CD4-positive, CD25-positive, alpha-beta regulatory T cell (primary cell): Measurements from ENCODE around the gene VEGFC. TPM values are rescaled to one million over a fixed set of nuclear protein-coding genes. Genes with fewer than 3 reads are reported as not detected.

ENCODE experiments used
- ATAC-seq, 2 donors: fragments of 150-1000 bp; cut with Tn5 transposase; one replicate each; pipeline ENCODE4 v1.10.0; 2021; ENCODE audit warnings: low read depth in 2 of 2, moderate number of reproducible peaks in 2 of 2, moderate library complexity in 1 of 2
- DNase-seq, 3 donors: peaks; one replicate each; pipeline versions ENCODE4 v3.0.0 to v3.0.0-alpha.2; 2012 to 2022; ENCODE audit warnings: mixed read lengths in 1 of 3
- H3K27ac ChIP-seq: one replicate; pipeline ENCODE4 v1.7.0; 2013; ENCODE audit warnings: mild to moderate bottlenecking, low read length; ENCODE audit not compliant: insufficient read depth, poor library complexity, severe bottlenecking
- H3K27me3 ChIP-seq: one replicate; pipeline ENCODE4 v1.7.0; 2013; ENCODE audit warnings: low read length; ENCODE audit not compliant: control insufficient read depth, insufficient read depth
- H3K36me3 ChIP-seq: one replicate; pipeline ENCODE4 v1.7.0; 2013; ENCODE audit warnings: mild to moderate bottlenecking, low read length, moderate library complexity; ENCODE audit not compliant: control insufficient read depth, insufficient read depth
- H3K4me1 ChIP-seq: 2 replicates; pipeline ENCODE4 v1.7.0; 2013; ENCODE audit warnings: mild to moderate bottlenecking, low read length; ENCODE audit not compliant: insufficient read depth, control insufficient read depth, poor library complexity, severe bottlenecking
- H3K4me3 ChIP-seq: one replicate; pipeline ENCODE4 v1.7.0; 2013; ENCODE audit warnings: low read depth, mild to moderate bottlenecking, low read length, moderate library complexity
- H3K9me3 ChIP-seq, 2 experiments: 1 replicate in 1 of 2; 2 replicates in 1 of 2; pipeline ENCODE4 v1.7.0; 2013; ENCODE audit warnings: low read length in 2 of 2, mild to moderate bottlenecking in 1 of 2, moderate library complexity in 1 of 2; ENCODE audit not compliant: control insufficient read depth in 2 of 2
- H3K27ac Mint-ChIP-seq, 3 donors: one replicate each; pipeline ENCODE4 v1.8.0; 2020 to 2022; ENCODE audit warnings: mild to moderate bottlenecking in 3 of 3, mixed read lengths in 3 of 3, moderate library complexity in 2 of 3
- H3K27me3 Mint-ChIP-seq: one replicate; pipeline ENCODE4 v1.8.0; 2022; ENCODE audit warnings: mild to moderate bottlenecking, mixed read lengths
- H3K36me3 Mint-ChIP-seq: one replicate; pipeline ENCODE4 v1.8.0; 2020; ENCODE audit warnings: mixed read lengths
- H3K4me1 Mint-ChIP-seq, 4 donors: one replicate each; pipeline ENCODE4 v1.8.0; 2020 to 2022; ENCODE audit warnings: mixed read lengths in 4 of 4, mild to moderate bottlenecking in 1 of 4
- H3K4me3 Mint-ChIP-seq, 4 donors: one replicate each; pipeline ENCODE4 v1.8.0; 2020 to 2022; ENCODE audit warnings: mild to moderate bottlenecking in 4 of 4, mixed read lengths in 4 of 4, moderate library complexity in 3 of 4
- H3K9me3 Mint-ChIP-seq, 7 donors: one replicate each; pipeline ENCODE4 v1.8.0; 2020 to 2022; ENCODE audit warnings: mixed read lengths in 7 of 7, mild to moderate bottlenecking in 3 of 7, moderate library complexity in 2 of 7
- polyA plus RNA-seq, 4 donors: library from polyadenylated mRNA; unstranded; fragments of 300-500 nt; fragmentation: Illumina TruSeq; gene quantifications; one replicate each; pipeline ENCODE4 v1.2.3, GENCODE V29; 2021
- total RNA-seq: library from RNA; stranded (reverse); gene quantifications from one replicate; pipeline ENCODE4 v1.2.3, GENCODE V29; 2022

The VEGFC gene
- total and polyA plus RNA-seq, 5 donors from 2014 or later, result not detected

DNA sequence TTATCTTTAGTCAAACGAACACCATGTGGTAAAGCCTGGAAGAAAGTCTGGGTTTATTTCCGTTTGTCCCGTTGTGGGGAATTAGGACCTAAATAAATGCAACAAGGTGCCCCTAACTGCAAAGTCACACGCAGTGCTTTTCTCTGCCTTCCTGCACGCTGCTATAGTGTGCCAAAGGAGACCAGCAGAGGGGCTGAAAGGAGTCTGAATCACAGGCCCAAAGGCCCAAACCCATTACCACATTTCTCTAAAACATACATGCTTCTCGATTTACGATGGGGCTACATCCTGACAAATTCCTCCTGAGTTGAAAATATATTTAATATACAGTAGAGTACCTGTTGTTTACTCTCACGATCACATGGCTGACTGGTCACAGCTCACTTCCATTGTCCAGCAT, 4.5 kb downstream of the VEGFC start:
- Mint-ChIP-seq H3K4me1 (peaks cover 0 to 2% (median 0%) of the 10 kb centered on the region in 4 donors), H3K9me3 (peaks cover 0 to 6% (median under 1%) of the 10 kb centered on the region in 7 donors), H3K4me3 (no peak overlapping the region), H3K27me3 (peaks cover 31% of the 10 kb centered on the region), H3K27ac (no peak overlapping the region), H3K36me3 (no peaks in the 10 kb centered on the region)
- H3K4me3 ChIP-seq, result no peak overlapping the region
- no peaks in the 10 kb centered on the region for H3K36me3 ChIP-seq
- ATAC-seq (no peak), DNase-seq (no peak)
- H3K27ac ChIP-seq, result no peak overlapping the region
- peaks cover 9% of the 10 kb centered on the region for H3K4me1 ChIP-seq
- no peaks in the 10 kb centered on the region for H3K9me3 ChIP-seq
- H3K27me3 ChIP-seq, result peaks cover 10% of the 10 kb centered on the region

GRCh38 chr4:176784816-176785215, 7.9 kb downstream of the VEGFC start:
- Histone ChIP-seq H3K4me3 (no peak overlapping the region), H3K27me3 (no peaks in the 10 kb centered on the region), H3K27ac (no peak overlapping the region), H3K9me3 (no peaks in the 10 kb centered on the region), H3K4me1 (no peaks in the 10 kb centered on the region), H3K36me3 (no peaks in the 10 kb centered on the region)
- no peak for ATAC-seq
- no peak for DNase-seq
- Mint-ChIP-seq H3K9me3 (peaks cover 0 to 6% (median 0%) of the 10 kb centered on the region in 7 donors), H3K4me3 (no peak overlapping the region), H3K4me1 (no peaks in the 10 kb centered on the region), H3K27ac (no peak overlapping the region), H3K27me3 (peaks cover 14% of the 10 kb centered on the region), H3K36me3 (no peaks in the 10 kb centered on the region)

- H3K27me3 ChIP-seq, result no peaks in the 10 kb centered on the region
- Mint-ChIP-seq H3K4me1 (no peaks in the 10 kb centered on the region), H3K4me3 (no peak overlapping the region)
These were observed 9.9 kb downstream of the VEGFC start for GRCh38 chr4:176782794-176783193.

GRCh38 chr4:176782191-176782590, 10.5 kb downstream of the VEGFC start:
- Mint-ChIP-seq H3K9me3 (peaks cover 0 to 6% (median 0%) of the 10 kb centered on the region in 7 donors), H3K36me3 (no peaks in the 10 kb centered on the region), H3K4me1 (no peaks in the 10 kb centered on the region), H3K27me3 (peaks cover 4% of the 10 kb centered on the region), H3K27ac (no peak overlapping the region), H3K4me3 (no peak overlapping the region)
- Histone ChIP-seq H3K27me3 (no peaks in the 10 kb centered on the region), H3K4me3 (no peak overlapping the region), H3K27ac (no peak overlapping the region), H3K36me3 (no peaks in the 10 kb centered on the region), H3K4me1 (no peaks in the 10 kb centered on the region), H3K9me3 (no peaks in the 10 kb centered on the region)
- no peak for DNase-seq
- ATAC-seq, result no peak

More at GRCh38 chr4:176782794-176783193, 9.9 kb downstream of the VEGFC start:
- Histone ChIP-seq H3K4me3 (no peak overlapping the region), H3K9me3 (no peaks in the 10 kb centered on the region), H3K4me1 (no peaks in the 10 kb centered on the region), H3K36me3 (no peaks in the 10 kb centered on the region), H3K27ac (no peak overlapping the region)
- Mint-ChIP-seq H3K9me3 (peaks cover 0 to 6% (median 0%) of the 10 kb centered on the region in 7 donors), H3K27me3 (peaks cover 4% of the 10 kb centered on the region), H3K27ac (no peak overlapping the region), H3K36me3 (no peaks in the 10 kb centered on the region)
- DNase-seq, result no peak
- no peak for ATAC-seq

GRCh38 chr4:176781739-176782100, 11.0 kb downstream of the VEGFC start:
- Mint-ChIP-seq H3K27me3 (peaks cover 4% of the 10 kb centered on the region), H3K27ac (no peak overlapping the region), H3K36me3 (no peaks in the 10 kb centered on the region), H3K9me3 (peaks cover 0 to 5% (median 0%) of the 10 kb centered on the region in 7 donors), H3K4me1 (no peaks in the 10 kb centered on the region), H3K4me3 (no peak overlapping the region)
- Histone ChIP-seq H3K4me3 (no peak overlapping the region), H3K27me3 (no peaks in the 10 kb centered on the region), H3K27ac (no peak overlapping the region), H3K9me3 (no peaks in the 10 kb centered on the region), H3K36me3 (no peaks in the 10 kb centered on the region), H3K4me1 (no peaks in the 10 kb centered on the region)
- DNase-seq (no peak), ATAC-seq (no peak)

DNA sequence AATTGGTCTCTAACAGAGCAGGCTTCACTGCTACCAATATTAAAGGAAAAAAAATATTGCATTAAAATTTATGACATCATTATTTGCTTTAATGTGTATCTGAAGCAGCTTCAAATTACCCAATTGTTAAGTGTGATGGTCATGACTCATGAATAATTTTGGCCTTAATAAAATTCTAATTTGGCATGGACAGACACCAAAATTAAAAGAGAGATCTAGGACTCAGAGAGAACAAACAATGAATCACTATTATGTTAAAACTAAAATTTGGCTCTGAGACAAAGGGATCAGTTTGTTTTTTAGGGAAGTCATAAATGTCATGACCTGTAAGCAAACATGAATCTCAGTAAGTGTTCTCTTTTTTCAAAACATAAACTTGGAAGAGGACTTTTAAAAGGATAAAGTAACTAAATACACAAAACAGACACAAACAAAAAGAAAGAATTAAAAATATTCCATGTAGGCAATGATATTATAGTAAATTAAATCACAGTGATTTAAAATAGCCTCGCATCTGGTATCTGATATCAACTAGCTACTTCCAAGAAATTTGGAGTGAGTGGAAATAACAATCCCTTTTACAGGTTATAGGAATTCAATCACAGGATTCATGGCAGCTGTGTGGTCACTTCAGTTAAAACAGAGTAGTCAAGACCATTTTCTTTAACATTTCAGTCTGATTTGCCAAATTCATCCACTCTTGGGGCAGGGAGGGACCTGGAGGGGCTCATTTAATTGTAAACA, 11.6 kb downstream of the VEGFC start:
- no peaks in the 10 kb centered on the region for H3K36me3 ChIP-seq
- ATAC-seq, result no peak
- H3K4me1 Mint-ChIP-seq, result no peaks in the 10 kb centered on the region
- H3K27ac ChIP-seq, result no peak overlapping the region
- no peaks in the 10 kb centered on the region for H3K36me3 Mint-ChIP-seq
- peaks cover 4% of the 10 kb centered on the region for H3K27me3 Mint-ChIP-seq
- H3K9me3 ChIP-seq, result no peaks in the 10 kb centered on the region
- no peaks in the 10 kb centered on the region for H3K27me3 ChIP-seq
- DNase-seq, result no peak
- no peak overlapping the region for H3K4me3 Mint-ChIP-seq
- no peaks in the 10 kb centered on the region for H3K4me1 ChIP-seq
- no peaks in the 10 kb centered on the region for H3K9me3 Mint-ChIP-seq
- no peak overlapping the region for H3K27ac Mint-ChIP-seq
- H3K4me3 ChIP-seq, result no peak overlapping the region

DNA sequence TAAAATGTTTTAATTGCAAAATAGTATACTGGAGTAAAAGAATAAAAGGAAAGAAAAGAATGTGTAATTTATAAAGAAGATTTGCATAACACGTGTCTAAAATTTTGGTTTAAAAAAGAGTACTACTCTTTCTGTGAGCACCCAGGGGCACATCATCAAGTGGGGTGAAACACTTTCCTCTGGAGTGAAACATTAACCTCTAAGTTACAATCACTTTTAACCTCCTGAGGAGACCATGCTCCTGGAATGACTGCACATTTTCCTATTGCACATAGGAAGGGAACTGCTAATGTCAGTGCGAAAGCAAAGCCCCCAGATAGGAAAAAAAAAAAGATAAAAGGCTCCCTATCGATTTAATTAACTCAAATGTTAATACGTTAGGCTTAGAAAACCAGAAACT, 13.3 kb downstream of the VEGFC start:
- Histone ChIP-seq H3K36me3 (no peaks in the 10 kb centered on the region), H3K4me1 (no peaks in the 10 kb centered on the region), H3K9me3 (no peaks in the 10 kb centered on the region), H3K27me3 (no peaks in the 10 kb centered on the region), H3K27ac (no peak overlapping the region), H3K4me3 (no peak overlapping the region)
- Mint-ChIP-seq H3K4me3 (no peak overlapping the region), H3K27ac (no peak overlapping the region), H3K36me3 (no peaks in the 10 kb centered on the region), H3K27me3 (peaks cover 4% of the 10 kb centered on the region), H3K9me3 (no peaks in the 10 kb centered on the region), H3K4me1 (no peaks in the 10 kb centered on the region)
- DNase-seq, result no peak
- ATAC-seq, result no peak

GRCh38 chr4:176778491-176778890, 14.2 kb downstream of the VEGFC start:
- Histone ChIP-seq H3K27me3 (no peaks in the 10 kb centered on the region), H3K36me3 (no peaks in the 10 kb centered on the region), H3K27ac (no peak overlapping the region), H3K9me3 (no peaks in the 10 kb centered on the region), H3K4me1 (no peaks in the 10 kb centered on the region), H3K4me3 (no peak overlapping the region)
- ATAC-seq, result no peak
- H3K4me1 Mint-ChIP-seq, result no peaks in the 10 kb centered on the region
- no peak overlapping the region for H3K4me3 Mint-ChIP-seq
- H3K27me3 Mint-ChIP-seq, result peaks cover 4% of the 10 kb centered on the region
- no peaks in the 10 kb centered on the region for H3K9me3 Mint-ChIP-seq
- no peak for DNase-seq
- no peak overlapping the region for H3K27ac Mint-ChIP-seq
- H3K36me3 Mint-ChIP-seq, result no peaks in the 10 kb centered on the region
